ENCODE results near the gene AKAP6. TPM values are rescaled to one million over a fixed set of nuclear protein-coding genes. Genes with fewer than 3 reads are reported as not detected.

The AKAP6 gene
- total RNA-seq, 1 experiment from 2014 or later = 1.9 TPM

DNA sequence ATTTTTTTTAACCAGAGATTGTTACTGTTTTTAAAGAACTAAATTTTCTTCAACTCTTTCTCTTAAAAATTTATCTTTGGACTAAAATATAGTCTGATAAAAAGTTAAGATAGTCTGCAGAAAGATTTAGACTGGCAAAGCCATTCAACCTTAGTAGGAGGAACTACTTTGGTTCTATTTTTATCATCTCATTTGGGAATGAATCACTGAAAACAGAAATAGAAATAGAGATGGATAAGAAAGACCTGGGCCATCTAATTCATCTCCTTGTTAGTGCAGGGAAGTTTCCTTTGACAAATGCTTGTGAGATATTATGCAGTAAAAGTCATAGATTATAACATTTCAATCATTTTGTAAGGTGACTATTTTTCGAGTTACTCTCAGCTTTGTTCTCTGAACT lies 346.3 kb downstream of the AKAP6 start:
- H3K4me3 ChIP-seq (replicated peaks in 1 of 2; ENCODE audit: low read depth in 1 of 2, low read length in 2 of 2) = no peak overlapping the region
- RAD21 ChIA-PET (ENCODE audit: low non-redundant PET in 1 of 2, low total read pairs in 2 of 2, uncharacterized antibody in 2 of 2, unreplicated experiment in 2 of 2) = no interaction called here
- no peaks in the 10 kb centered on the region for H4K20me1 ChIP-seq (ENCODE audit: insufficient read depth)
- ATAC-seq (no peak), DNase-seq (ENCODE audit: low read depth, low spot score) (no peak)
- POLR2A ChIA-PET = no interaction called here
- TF ChIP-seq EGR1 (IDR thresholded peaks at IDR 0.05; ENCODE audit: low read depth) = no peak
- TF ChIP-seq SRF (IDR thresholded peaks at IDR 0.05; ENCODE audit: low read depth) = no peak
- TF ChIP-seq JUND (IDR thresholded peaks at IDR 0.05) = no peak
- TF ChIP-seq, protein P1, sequence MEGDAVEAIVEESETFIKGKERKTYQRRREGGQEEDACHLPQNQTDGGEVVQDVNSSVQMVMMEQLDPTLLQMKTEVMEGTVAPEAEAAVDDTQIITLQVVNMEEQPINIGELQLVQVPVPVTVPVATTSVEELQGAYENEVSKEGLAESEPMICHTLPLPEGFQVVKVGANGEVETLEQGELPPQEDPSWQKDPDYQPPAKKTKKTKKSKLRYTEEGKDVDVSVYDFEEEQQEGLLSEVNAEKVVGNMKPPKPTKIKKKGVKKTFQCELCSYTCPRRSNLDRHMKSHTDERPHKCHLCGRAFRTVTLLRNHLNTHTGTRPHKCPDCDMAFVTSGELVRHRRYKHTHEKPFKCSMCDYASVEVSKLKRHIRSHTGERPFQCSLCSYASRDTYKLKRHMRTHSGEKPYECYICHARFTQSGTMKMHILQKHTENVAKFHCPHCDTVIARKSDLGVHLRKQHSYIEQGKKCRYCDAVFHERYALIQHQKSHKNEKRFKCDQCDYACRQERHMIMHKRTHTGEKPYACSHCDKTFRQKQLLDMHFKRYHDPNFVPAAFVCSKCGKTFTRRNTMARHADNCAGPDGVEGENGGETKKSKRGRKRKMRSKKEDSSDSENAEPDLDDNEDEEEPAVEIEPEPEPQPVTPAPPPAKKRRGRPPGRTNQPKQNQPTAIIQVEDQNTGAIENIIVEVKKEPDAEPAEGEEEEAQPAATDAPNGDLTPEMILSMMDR (IDR thresholded peaks at IDR 0.05 in 2 of 3, conservative IDR thresholded peaks at IDR 0.05 in 1 of 3; ENCODE audit: borderline replicate concordance in 1 of 3, insufficient read depth in 1 of 3, low read depth in 2 of 3, low read length in 2 of 3) = no peak
- no peak for TF ChIP-seq ZFX (IDR thresholded peaks at IDR 0.05)
- no peak for TF ChIP-seq POLR2AphosphoS5 (IDR thresholded peaks at IDR 0.05; ENCODE audit: low read depth, low read length)
- TF ChIP-seq SP1 (IDR thresholded peaks at IDR 0.05; ENCODE audit: low read depth) = no peak
- peaks cover 4% of the 10 kb centered on the region; the same call in 1 of the 2 replicates for H3K27me3 ChIP-seq (ENCODE audit: insufficient read depth, low read length)
- H3K36me3 ChIP-seq (ENCODE audit: control insufficient read depth in 1 of 2, insufficient read depth in 2 of 2, low read length in 2 of 2) = no peaks in the 10 kb centered on the region
- H3K79me2 ChIP-seq (ENCODE audit: insufficient read depth, low read length) = no peaks in the 10 kb centered on the region
- no peaks in the 10 kb centered on the region for H3K9me2 ChIP-seq (ENCODE audit: insufficient read depth)
- intact Hi-C loops (cut with micrococcal nuclease) = no loop called here
- H3K4me1 ChIP-seq (ENCODE audit: control insufficient read depth in 1 of 2, insufficient read depth in 2 of 2, low read length in 2 of 2) = no peaks in the 10 kb centered on the region
- no peak overlapping the region for H3K4me2 ChIP-seq (ENCODE audit: low read length)
- H3K9ac ChIP-seq (ENCODE audit: low read length) = no peak overlapping the region
- CTCF ChIA-PET = no interaction called here
- BruUV-seq (replicated peaks) = no TSS peak
- no peak overlapping the region for H3K27ac ChIP-seq (ENCODE audit: low read depth, low read length)
- no peak overlapping the region for H2AFZ ChIP-seq (ENCODE audit: low read depth, low read length, poor library complexity, severe bottlenecking)
- no peaks in the 10 kb centered on the region for H3K9me3 ChIP-seq (ENCODE audit: control insufficient read depth in 1 of 2, insufficient read depth in 1 of 2, low read depth in 1 of 2, low read length in 2 of 2)

DNA sequence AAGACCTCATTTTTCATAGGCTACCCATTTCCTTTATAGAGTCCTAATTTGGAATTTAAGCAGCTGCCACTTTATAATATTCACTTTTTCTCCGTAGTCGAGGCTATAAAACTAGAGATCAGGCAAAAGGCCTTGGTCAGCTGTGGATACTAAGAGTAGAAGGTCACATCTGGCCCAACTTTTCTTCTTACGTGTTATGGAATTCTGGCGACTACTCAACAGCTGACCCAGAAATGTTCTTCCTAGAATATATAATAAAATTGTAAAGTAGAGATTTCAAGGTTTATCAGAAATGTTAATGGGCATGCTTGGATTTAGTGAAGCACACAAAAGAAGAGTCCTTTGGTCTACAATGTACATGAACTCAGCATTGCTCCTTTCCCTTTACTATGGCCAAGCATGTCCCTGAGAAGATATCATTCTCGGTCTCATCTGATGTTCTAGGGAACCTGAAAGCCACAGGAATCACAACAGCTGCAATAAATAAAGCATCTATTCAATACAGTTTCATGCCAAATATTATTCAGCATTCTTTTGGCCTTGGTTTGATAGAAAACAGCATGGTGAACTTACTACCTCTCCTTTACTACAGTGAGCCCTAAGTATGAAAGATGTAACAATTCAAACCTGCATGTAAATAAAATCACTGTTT lies 348.2 kb downstream of the AKAP6 start:
- Histone ChIP-seq H3K79me2 (ENCODE audit: insufficient read depth, low read length) (no peaks in the 10 kb centered on the region), H2AFZ (ENCODE audit: low read depth, low read length, poor library complexity, severe bottlenecking) (no peak overlapping the region), H3K4me2 (ENCODE audit: low read length) (no peak overlapping the region), H3K9me2 (ENCODE audit: insufficient read depth) (no peaks in the 10 kb centered on the region), H3K27me3 (ENCODE audit: insufficient read depth, low read length) (peaks cover 15% of the 10 kb centered on the region), H3K36me3 (ENCODE audit: control insufficient read depth in 1 of 2, insufficient read depth in 2 of 2, low read length in 2 of 2) (no peaks in the 10 kb centered on the region), H3K4me3 (replicated peaks in 1 of 2; ENCODE audit: low read depth in 1 of 2, low read length in 2 of 2) (no peak overlapping the region), H3K4me1 (ENCODE audit: control insufficient read depth in 1 of 2, insufficient read depth in 2 of 2, low read length in 2 of 2) (no peaks in the 10 kb centered on the region), H3K9ac (ENCODE audit: low read length) (no peak overlapping the region), H3K27ac (ENCODE audit: low read depth, low read length) (no peak overlapping the region), H3K9me3 (ENCODE audit: control insufficient read depth in 1 of 2, insufficient read depth in 1 of 2, low read depth in 1 of 2, low read length in 2 of 2) (no peaks in the 10 kb centered on the region), H4K20me1 (ENCODE audit: insufficient read depth) (no peaks in the 10 kb centered on the region)
- intact Hi-C loops (cut with micrococcal nuclease) = no loop called here
- ChIA-PET CTCF (no interaction called here), RAD21 (ENCODE audit: low non-redundant PET in 1 of 2, low total read pairs in 2 of 2, uncharacterized antibody in 2 of 2, unreplicated experiment in 2 of 2) (no interaction called here), POLR2A (no interaction called here)
- BruUV-seq (replicated peaks) = no TSS peak
- DNase-seq (ENCODE audit: low read depth, low spot score) = no peak
- no peak for ATAC-seq
- TF ChIP-seq JUND (IDR thresholded peaks at IDR 0.05) (no peak), POLR2A (IDR thresholded peaks at IDR 0.05; ENCODE audit: borderline replicate concordance, extremely low read depth, insufficient read depth, insufficient read length) (no peak), CEBPB (IDR thresholded peaks at IDR 0.05; ENCODE audit: low read depth) (no peak), EGR1 (IDR thresholded peaks at IDR 0.05; ENCODE audit: low read depth) (no peak), YY1 (IDR thresholded peaks at IDR 0.05; ENCODE audit: extremely low read depth, insufficient replicate concordance, low read depth, low read length) (no peak), SRF (IDR thresholded peaks at IDR 0.05; ENCODE audit: low read depth) (no peak), REST (IDR thresholded peaks at IDR 0.05; ENCODE audit: low read depth) (no peak), ELF1 (IDR thresholded peaks at IDR 0.05; ENCODE audit: borderline replicate concordance, low read depth) (no peak), ZNF274 (IDR thresholded peaks at IDR 0.05; ENCODE audit: low read depth, low read length) (no peak), EZH2phosphoT487 (IDR thresholded peaks at IDR 0.05; ENCODE audit: borderline replicate concordance) (no peak), EZH2 (IDR thresholded peaks at IDR 0.05) (no peak)
